Measurements from ENCODE around the gene CDH23.

CDH23 gene

GRCh38 chr10:71558991-71559390 lies 162.3 kb downstream of the CDH23 start:
- no peak overlapping the region for H3K4me3 ChIP-seq (ENCODE audit: low read depth in 1 of 5, low read length in 5 of 5)
- H3K27me3 ChIP-seq (ENCODE audit: control insufficient read depth in 5 of 5, insufficient read depth in 4 of 5, low read length in 5 of 5) = no peaks in the 10 kb centered on the region
- no peak overlapping the region for H3K9ac ChIP-seq (ENCODE audit: low read length in 5 of 5)
- peaks cover 0 to 12% (median 0%) of the 10 kb centered on the region in 5 donors for H3K4me1 ChIP-seq (ENCODE audit: control insufficient read depth in 5 of 5, insufficient read depth in 5 of 5, low read length in 5 of 5)
- H3K27ac ChIP-seq (ENCODE audit: low read depth, low read length) = no peak overlapping the region
- H3K9me3 ChIP-seq (ENCODE audit: control insufficient read depth in 5 of 5, low read length in 5 of 5) = no peaks in the 10 kb centered on the region
- no peaks in the 10 kb centered on the region for H3K36me3 ChIP-seq (ENCODE audit: control insufficient read depth in 5 of 5, insufficient read depth in 5 of 5, low read length in 5 of 5)

DNA sequence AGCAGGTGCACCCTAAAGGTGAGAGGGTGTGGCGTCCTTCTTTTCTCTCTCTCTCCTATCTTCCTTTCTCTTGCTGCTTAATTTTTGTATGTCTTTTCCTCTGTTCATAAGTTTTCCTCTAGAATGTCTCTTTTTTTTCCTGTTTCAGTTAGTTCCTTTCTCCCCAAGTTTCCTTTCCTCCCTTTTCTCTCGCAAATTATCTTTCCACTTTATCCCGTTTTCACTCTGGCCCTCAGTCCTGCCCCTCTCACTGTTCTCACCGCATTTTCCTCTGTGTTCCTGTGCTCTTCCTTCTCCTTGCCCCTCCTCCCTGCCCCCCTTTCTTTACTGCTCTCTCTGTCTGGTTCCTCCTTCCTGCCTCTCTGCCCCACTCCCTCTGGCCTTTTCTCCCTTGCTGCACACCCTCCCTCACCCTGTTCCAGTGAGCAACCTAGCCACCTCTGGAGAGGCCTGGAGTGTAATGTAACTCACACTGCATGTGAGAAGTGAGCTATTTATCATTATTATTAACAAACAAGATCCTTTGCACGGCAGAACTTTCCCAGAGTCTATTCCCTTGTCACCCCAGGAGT lies 164.4 kb downstream of the CDH23 start:
- no peaks in the 10 kb centered on the region for H3K27me3 ChIP-seq (ENCODE audit: control insufficient read depth in 5 of 5, insufficient read depth in 4 of 5, low read length in 5 of 5)
- H3K9me3 ChIP-seq (ENCODE audit: control insufficient read depth in 5 of 5, low read length in 5 of 5) = no peaks in the 10 kb centered on the region
- peaks cover 0 to 6% (median 0%) of the 10 kb centered on the region in 5 donors for H3K4me1 ChIP-seq (ENCODE audit: control insufficient read depth in 5 of 5, insufficient read depth in 5 of 5, low read length in 5 of 5)
- H3K27ac ChIP-seq (ENCODE audit: low read depth, low read length) = no peak overlapping the region
- no peaks in the 10 kb centered on the region for H3K36me3 ChIP-seq (ENCODE audit: control insufficient read depth in 5 of 5, insufficient read depth in 5 of 5, low read length in 5 of 5)
- H3K4me3 ChIP-seq (ENCODE audit: low read depth in 1 of 5, low read length in 5 of 5) = no peak overlapping the region
- no peak overlapping the region for H3K9ac ChIP-seq (ENCODE audit: low read length in 5 of 5)

- Histone ChIP-seq H3K9ac (ENCODE audit: low read length in 5 of 5) (no peak overlapping the region), H3K9me3 (ENCODE audit: control insufficient read depth in 5 of 5, low read length in 5 of 5) (no peaks in the 10 kb centered on the region), H3K36me3 (ENCODE audit: control insufficient read depth in 5 of 5, insufficient read depth in 5 of 5, low read length in 5 of 5) (peaks cover 0 to 3% (median 0%) of the 10 kb centered on the region in 5 donors), H3K27me3 (ENCODE audit: control insufficient read depth in 5 of 5, insufficient read depth in 4 of 5, low read length in 5 of 5) (no peaks in the 10 kb centered on the region), H3K4me1 (ENCODE audit: control insufficient read depth in 5 of 5, insufficient read depth in 5 of 5, low read length in 5 of 5) (peaks cover 0 to 6% (median 0%) of the 10 kb centered on the region in 5 donors), H3K4me3 (ENCODE audit: low read depth in 1 of 5, low read length in 5 of 5) (no peak overlapping the region), H3K27ac (ENCODE audit: low read depth, low read length) (no peak overlapping the region)
Observed at GRCh38 chr10:71562181-71562580, 165.5 kb downstream of the CDH23 start.

- H3K36me3 ChIP-seq (ENCODE audit: control insufficient read depth in 5 of 5, insufficient read depth in 5 of 5, low read length in 5 of 5) = peaks cover 0 to 4% (median 0%) of the 10 kb centered on the region in 5 donors
- no peak overlapping the region for H3K27ac ChIP-seq (ENCODE audit: low read depth, low read length)
- no peaks in the 10 kb centered on the region for H3K9me3 ChIP-seq (ENCODE audit: control insufficient read depth in 5 of 5, low read length in 5 of 5)
- peaks cover 0 to 6% (median 0%) of the 10 kb centered on the region in 5 donors for H3K4me1 ChIP-seq (ENCODE audit: control insufficient read depth in 5 of 5, insufficient read depth in 5 of 5, low read length in 5 of 5)
- no peaks in the 10 kb centered on the region for H3K27me3 ChIP-seq (ENCODE audit: control insufficient read depth in 5 of 5, insufficient read depth in 4 of 5, low read length in 5 of 5)
- H3K4me3 ChIP-seq (ENCODE audit: low read depth in 1 of 5, low read length in 5 of 5) = no peak overlapping the region
- no peak overlapping the region for H3K9ac ChIP-seq (ENCODE audit: low read length in 5 of 5)
Observed at GRCh38 chr10:71562904-71563303, 166.2 kb downstream of the CDH23 start.

DNA sequence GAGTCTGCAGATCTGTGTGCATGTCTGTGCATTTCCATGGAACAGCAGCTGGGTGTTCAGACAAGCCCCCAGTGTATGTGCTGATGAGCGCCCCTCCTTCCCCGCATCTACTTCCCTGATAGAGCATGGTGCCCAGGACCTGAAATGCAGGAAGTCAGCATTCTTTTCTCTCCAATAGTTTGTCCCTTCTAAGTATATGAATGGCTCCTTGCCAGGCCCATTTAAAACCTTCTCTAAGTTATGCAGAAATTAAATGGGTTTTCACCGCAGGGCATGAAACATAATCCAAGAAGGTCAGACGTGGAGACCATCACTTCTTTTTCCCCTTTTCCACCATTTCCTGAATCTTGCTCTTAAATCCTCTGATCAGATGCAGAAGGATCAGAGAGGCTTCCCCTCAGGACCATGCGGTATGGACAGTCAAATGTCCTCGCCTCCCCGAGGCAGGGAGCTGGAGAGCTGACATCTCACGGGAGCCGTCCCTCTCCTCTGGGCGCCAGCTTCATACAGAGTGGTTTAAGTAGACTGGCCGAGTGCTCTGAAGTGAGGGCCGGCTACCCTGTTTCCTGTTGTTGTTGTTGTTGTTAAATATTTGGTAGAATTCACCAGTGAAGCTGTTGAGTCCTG lies 167.6 kb downstream of the CDH23 start:
- Histone ChIP-seq H3K9me3 (ENCODE audit: control insufficient read depth in 5 of 5, low read length in 5 of 5) (no peaks in the 10 kb centered on the region), H3K4me3 (ENCODE audit: low read depth in 1 of 5, low read length in 5 of 5) (no peak overlapping the region), H3K27me3 (ENCODE audit: control insufficient read depth in 5 of 5, insufficient read depth in 4 of 5, low read length in 5 of 5) (no peaks in the 10 kb centered on the region), H3K9ac (ENCODE audit: low read length in 5 of 5) (no peak overlapping the region), H3K36me3 (ENCODE audit: control insufficient read depth in 5 of 5, insufficient read depth in 5 of 5, low read length in 5 of 5) (peaks cover 0 to 4% (median 0%) of the 10 kb centered on the region in 5 donors), H3K27ac (ENCODE audit: low read depth, low read length) (no peak overlapping the region), H3K4me1 (ENCODE audit: control insufficient read depth in 5 of 5, insufficient read depth in 5 of 5, low read length in 5 of 5) (peaks cover 0 to 6% (median 0%) of the 10 kb centered on the region in 5 donors)

GRCh38 chr10:71565284-71566000 lies 168.7 kb downstream of the CDH23 start:
- H3K36me3 ChIP-seq (ENCODE audit: control insufficient read depth in 5 of 5, insufficient read depth in 5 of 5, low read length in 5 of 5) = peaks cover 0 to 4% (median 0%) of the 10 kb centered on the region in 5 donors
- peaks cover 0 to 6% (median 0%) of the 10 kb centered on the region in 5 donors for H3K4me1 ChIP-seq (ENCODE audit: control insufficient read depth in 5 of 5, insufficient read depth in 5 of 5, low read length in 5 of 5)
- no peak overlapping the region for H3K4me3 ChIP-seq (ENCODE audit: low read depth in 1 of 5, low read length in 5 of 5)
- no peak overlapping the region for H3K27ac ChIP-seq (ENCODE audit: low read depth, low read length)
- H3K27me3 ChIP-seq (ENCODE audit: control insufficient read depth in 5 of 5, insufficient read depth in 4 of 5, low read length in 5 of 5) = no peaks in the 10 kb centered on the region
- no peaks in the 10 kb centered on the region for H3K9me3 ChIP-seq (ENCODE audit: control insufficient read depth in 5 of 5, low read length in 5 of 5)
- no peak overlapping the region for H3K9ac ChIP-seq (ENCODE audit: low read length in 5 of 5)

DNA sequence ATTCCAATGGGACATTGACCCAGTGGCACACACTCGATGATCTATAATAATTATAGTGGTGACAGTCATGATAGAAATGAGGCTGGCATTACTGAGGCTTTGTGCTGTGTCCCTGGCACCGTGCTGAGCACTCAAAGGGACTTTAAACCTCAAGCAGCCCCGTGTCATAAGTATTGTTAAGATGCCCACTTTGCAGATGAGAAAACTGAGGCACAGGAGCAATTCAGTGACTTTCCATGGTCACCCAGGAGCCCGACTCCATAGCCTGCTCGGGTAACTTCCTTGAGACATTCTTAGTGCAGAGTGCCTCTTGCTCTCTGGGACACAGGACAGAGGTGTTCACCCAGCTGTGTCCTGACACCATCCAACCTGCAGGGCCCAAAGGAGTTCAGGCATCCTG lies 170.3 kb downstream of the CDH23 start:
- peaks cover 0 to 6% (median 0%) of the 10 kb centered on the region in 5 donors for H3K4me1 ChIP-seq (ENCODE audit: control insufficient read depth in 5 of 5, insufficient read depth in 5 of 5, low read length in 5 of 5)
- H3K36me3 ChIP-seq (ENCODE audit: control insufficient read depth in 5 of 5, insufficient read depth in 5 of 5, low read length in 5 of 5) = peaks cover 0 to 8% (median 4%) of the 10 kb centered on the region in 5 donors
- no peak overlapping the region for H3K27ac ChIP-seq (ENCODE audit: low read depth, low read length)
- H3K4me3 ChIP-seq (ENCODE audit: low read depth in 1 of 5, low read length in 5 of 5) = no peak overlapping the region
- H3K9me3 ChIP-seq (ENCODE audit: control insufficient read depth in 5 of 5, low read length in 5 of 5) = no peaks in the 10 kb centered on the region
- H3K27me3 ChIP-seq (ENCODE audit: control insufficient read depth in 5 of 5, insufficient read depth in 4 of 5, low read length in 5 of 5) = no peaks in the 10 kb centered on the region
- peak overlapping the region in 1 of 5 donors; percentile 30 for H3K9ac ChIP-seq (ENCODE audit: low read length in 5 of 5)

DNA sequence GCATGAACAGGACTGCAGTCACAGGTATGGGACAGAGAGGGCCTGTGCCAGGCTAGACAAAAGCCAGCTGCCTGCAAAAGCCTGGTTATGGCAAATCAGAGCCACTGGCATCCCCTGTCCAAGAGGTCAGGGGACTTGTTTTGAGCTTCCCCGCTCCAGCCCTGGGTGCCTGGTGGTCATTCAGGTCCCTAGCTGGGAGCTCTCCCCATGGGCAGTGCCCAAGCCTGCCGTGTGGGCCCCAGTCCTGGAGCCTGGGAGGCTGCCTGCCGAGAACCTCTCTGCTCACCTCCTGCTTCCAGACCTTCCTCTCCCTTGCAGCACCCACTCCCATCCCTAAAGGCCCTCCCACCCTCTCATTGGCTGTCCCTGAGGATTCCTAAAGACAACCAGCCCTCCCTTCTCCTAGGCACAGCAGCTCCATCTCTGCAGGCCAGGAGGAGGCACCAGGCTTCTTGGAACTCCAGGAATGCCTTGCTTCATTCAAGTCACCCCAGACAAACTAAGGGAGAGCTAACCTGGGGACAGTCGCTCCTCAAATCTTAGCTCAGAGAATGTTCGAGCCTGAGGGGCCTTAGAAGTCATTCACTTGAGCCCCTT lies 172.3 kb downstream of the CDH23 start:
- no peak overlapping the region for H3K9ac ChIP-seq (ENCODE audit: low read length in 5 of 5)
- peaks cover 0 to 5% (median 0%) of the 10 kb centered on the region in 5 donors for H3K4me1 ChIP-seq (ENCODE audit: control insufficient read depth in 5 of 5, insufficient read depth in 5 of 5, low read length in 5 of 5)
- no peak overlapping the region for H3K4me3 ChIP-seq (ENCODE audit: low read depth in 1 of 5, low read length in 5 of 5)
- H3K27ac ChIP-seq (ENCODE audit: low read depth, low read length) = no peak overlapping the region
- peaks cover 0 to 10% (median 4%) of the 10 kb centered on the region in 5 donors for H3K36me3 ChIP-seq (ENCODE audit: control insufficient read depth in 5 of 5, insufficient read depth in 5 of 5, low read length in 5 of 5)
- no peaks in the 10 kb centered on the region for H3K9me3 ChIP-seq (ENCODE audit: control insufficient read depth in 5 of 5, low read length in 5 of 5)
- no peaks in the 10 kb centered on the region for H3K27me3 ChIP-seq (ENCODE audit: control insufficient read depth in 5 of 5, insufficient read depth in 4 of 5, low read length in 5 of 5)

- no peaks in the 10 kb centered on the region for H3K9me3 ChIP-seq (ENCODE audit: control insufficient read depth in 5 of 5, low read length in 5 of 5)
- no peak overlapping the region for H3K27ac ChIP-seq (ENCODE audit: low read depth, low read length)
- no peak overlapping the region for H3K9ac ChIP-seq (ENCODE audit: low read length in 5 of 5)
- H3K4me3 ChIP-seq (ENCODE audit: low read depth in 1 of 5, low read length in 5 of 5) = no peak overlapping the region
- H3K4me1 ChIP-seq (ENCODE audit: control insufficient read depth in 5 of 5, insufficient read depth in 5 of 5, low read length in 5 of 5) = peaks cover 0 to 3% (median 2%) of the 10 kb centered on the region in 5 donors
- H3K36me3 ChIP-seq (ENCODE audit: control insufficient read depth in 5 of 5, insufficient read depth in 5 of 5, low read length in 5 of 5) = peaks cover 0 to 10% (median 4%) of the 10 kb centered on the region in 5 donors
- H3K27me3 ChIP-seq (ENCODE audit: control insufficient read depth in 5 of 5, insufficient read depth in 4 of 5, low read length in 5 of 5) = no peaks in the 10 kb centered on the region
Observed at GRCh38 chr10:71569775-71570588, 173.3 kb downstream of the CDH23 start.

Measured in subcutaneous abdominal adipose tissue (tissue), 5 donors.